K562 (cell line): ENCODE data around the gene UBE2I. TPM values are rescaled to one million over a fixed set of nuclear protein-coding genes. Genes with fewer than 3 reads are reported as not detected.
A peak's percentile ranks its signal among the peaks of the same experiment; 100 is the strongest.

Source experiments
- ATAC-seq: fragments of 200-7000 bp; cut with Tn5 transposase; 3 replicates; pipeline ENCODE4 v1.9.1; 2020; ENCODE audit warnings: moderate library complexity
- BruUV-seq: library from RNA; stranded (reverse); fragments of 400-500 nt; replicated peaks from 2 replicates; lab custom pipeline; 2021; lab: Mats Ljungman, UMichigan
- CTCF ChIA-PET: fragments of 300-600 bp; formaldehyde crosslinking; extraction: SDS; loops from one replicate; lab custom pipeline; 2021; ENCODE audit warnings: low intra/inter-chr PET ratio; lab: Yijun Ruan, JAX
- POLR2A ChIA-PET: fragments of 300-600, 350-650 bp; sonication (Branson Sonifier 250); formaldehyde crosslinking; extraction: SDS; loops from one replicate; lab custom pipeline; 2021; ENCODE audit warnings: antibody characterized with exemption, inconsistent platforms; lab: Yijun Ruan, JAX
- DNase-seq, 4 experiments: peaks; one replicate each; pipeline versions ENCODE4 v3.0.0 to v3.0.0-alpha.2; 2011 to 2018; ENCODE audit warnings: low spot score in 3 of 4, mixed read lengths in 3 of 4; ENCODE audit errors: extremely low read depth in 1 of 4
- FAIRE-seq: peaks from 2 replicates; lab custom pipeline; 2011; peaks lifted over from hg19 to GRCh38; lab: Jason Lieb, UNC
- H2AFZ ChIP-seq: 2 replicates; pipeline ENCODE4 v1.6.0; 2011; ENCODE audit warnings: low read depth, low read length, control low read depth, inconsistent platforms
- H3K27ac ChIP-seq: fragments of 200-600 bp; 3 replicates; pipeline ENCODE4 v1.8.0; 2011; ENCODE audit warnings: low read depth, mild to moderate bottlenecking, control low read depth, inconsistent platforms, low read length, moderate library complexity, mixed read lengths; ENCODE audit errors: extremely low read depth
- H3K27me3 ChIP-seq, 2 experiments: fragments of 300-600 bp in 1 of 2; 2 replicates in 1 of 2; 3 replicates in 1 of 2; pipeline versions ENCODE4 v1.6.0 to v1.8.0; 2011; ENCODE audit warnings: inconsistent platforms in 2 of 2, low read length in 2 of 2, mild to moderate bottlenecking in 1 of 2, mixed read lengths in 1 of 2, moderate library complexity in 1 of 2; ENCODE audit not compliant: control insufficient read depth in 2 of 2, insufficient read depth in 2 of 2
- H3K36me3 ChIP-seq: fragments of 300-600 bp; 3 replicates; pipeline ENCODE4 v1.8.0; 2011; ENCODE audit warnings: mild to moderate bottlenecking, low read length, inconsistent platforms; ENCODE audit not compliant: control insufficient read depth, insufficient read depth
- H3K4me1 ChIP-seq, 2 experiments: fragments of 200-600 bp in 1 of 2; replicated peaks in 1 of 2; 2 replicates in 1 of 2; 3 replicates in 1 of 2; pipeline versions ENCODE4 v1.5.1 to v1.8.0; 2011; ENCODE audit warnings: inconsistent platforms in 2 of 2, low read length in 2 of 2, mild to moderate bottlenecking in 1 of 2, mixed read lengths in 1 of 2, moderate library complexity in 1 of 2; ENCODE audit not compliant: control insufficient read depth in 2 of 2, insufficient read depth in 2 of 2
- H3K4me2 ChIP-seq: 2 replicates; pipeline ENCODE4 v1.6.1; 2011; ENCODE audit warnings: low read length, control low read depth, inconsistent platforms, mixed read lengths; ENCODE audit not compliant: insufficient read depth
- H3K4me3 ChIP-seq: fragments of 200-600 bp; sonication (generic), shearing (Covaris generic); 2 replicates; pipeline ENCODE4 v1.5.1; 2016; ENCODE audit warnings: control low read depth, inconsistent platforms
- H3K79me2 ChIP-seq: fragments of 200-600 bp; 3 replicates; pipeline ENCODE4 v1.8.0; 2011; ENCODE audit warnings: low read length, inconsistent platforms; ENCODE audit not compliant: control insufficient read depth, insufficient read depth
- H3K9ac ChIP-seq, 2 experiments: 2 replicates each; pipeline versions ENCODE4 v1.6.0 to v1.6.1; 2011; ENCODE audit warnings: low read depth in 2 of 2, low read length in 2 of 2, control low read depth in 1 of 2, inconsistent platforms in 1 of 2, mild to moderate bottlenecking in 1 of 2, mixed read lengths in 1 of 2; ENCODE audit not compliant: insufficient read depth in 1 of 2
- H3K9me1 ChIP-seq: one replicate; pipeline ENCODE4 v1.6.0; 2011; ENCODE audit warnings: inconsistent platforms, mild to moderate bottlenecking, low read length, moderate library complexity; ENCODE audit not compliant: control insufficient read depth, insufficient read depth
- H3K9me3 ChIP-seq: replicated peaks from 2 replicates; pipeline ENCODE4 v1.5.1; 2011; ENCODE audit warnings: low read depth, low read length, inconsistent platforms; ENCODE audit not compliant: control insufficient read depth, insufficient read depth
- H4K20me1 ChIP-seq: replicated peaks from 2 replicates; pipeline ENCODE4 v1.6.1; 2011; ENCODE audit warnings: low read length, inconsistent platforms, mixed read lengths; ENCODE audit not compliant: control insufficient read depth, insufficient read depth
- CHD2 ChIP-seq: IDR thresholded peaks from 2 replicates; pipeline ENCODE4 v1.6.1; 2011; ENCODE audit warnings: low read depth, low read length
- GATA2 ChIP-seq: sonication (generic); formaldehyde crosslinking; IDR thresholded peaks from 2 replicates; pipeline ENCODE4 v1.4.0; 2020; ENCODE audit warnings: mild to moderate bottlenecking, missing genetic modification reagents
- IRF2 ChIP-seq: sonication (generic); formaldehyde crosslinking; IDR thresholded peaks from 2 replicates; pipeline ENCODE4 v1.8.1; 2022; ENCODE audit warnings: mild to moderate bottlenecking, missing genetic modification reagents
- MTA2 ChIP-seq: fragments of 450-650 bp; IDR thresholded peaks from 2 replicates; pipeline ENCODE4 v1.6.1; 2016; ENCODE audit warnings: low read depth
- NFE2 ChIP-seq: IDR thresholded peaks from 2 replicates; pipeline ENCODE4 v1.6.1; 2014; ENCODE audit warnings: antibody characterized with exemption, low read depth
- NR2F6 ChIP-seq: fragments of 450-650 bp; formaldehyde crosslinking; IDR thresholded peaks from 2 replicates; pipeline ENCODE4 v1.4.0; 2020; ENCODE audit warnings: mild to moderate bottlenecking
- POLR2G ChIP-seq: fragments of 200-400 bp; formaldehyde crosslinking; IDR thresholded peaks from 2 replicates; pipeline ENCODE4 v1.6.1; 2017; ENCODE audit warnings: low read depth, mild to moderate bottlenecking, antibody characterized with exemption, low read length, moderate library complexity
- RFX1 ChIP-seq: fragments of 450-650 bp; IDR thresholded peaks from 2 replicates; pipeline ENCODE4 v1.6.1; 2016; ENCODE audit warnings: mild to moderate bottlenecking, moderate library complexity
- SIN3A ChIP-seq, 2 experiments: fragments of 150-350 bp in 1 of 2; IDR thresholded peaks; 2 replicates each; pipeline ENCODE4 v1.6.1; 2011 to 2016; ENCODE audit warnings: borderline replicate concordance in 2 of 2, low read depth in 2 of 2, low read length in 2 of 2, mild to moderate bottlenecking in 2 of 2, moderate library complexity in 2 of 2; ENCODE audit not compliant: control insufficient read depth in 1 of 2
- SPI1 ChIP-seq: IDR thresholded peaks from 2 replicates; pipeline ENCODE4 v1.6.1; 2011; ENCODE audit warnings: low read depth, low read length, control low read depth, borderline replicate concordance
- SUPT5H ChIP-seq: fragments of 450-650 bp; IDR thresholded peaks from 2 replicates; pipeline ENCODE4 v1.6.1; 2016
- ZNF124 ChIP-seq: sonication (generic); formaldehyde crosslinking; IDR thresholded peaks from 2 replicates; pipeline ENCODE4 v1.8.1; 2022; ENCODE audit warnings: missing genetic modification reagents
- WGBS: fragments of 100-300 bp; shearing (Covaris generic); methylation state at CpG from one replicate; pipeline ENCODE4 v1.1.6; 2016; ENCODE audit warnings: low coverage, mixed read lengths; ENCODE audit not compliant: insufficient coverage; ENCODE audit errors: missing lambda C conversion rate; 5-methylcytosine and 5-hydroxymethylcytosine counted together
- in situ Hi-C: fragments of 300-500 bp; cut with MboI; formaldehyde crosslinking; loops from 4 replicates; pipeline ENCODE4 v1.15.0; 2018; ENCODE audit warnings: inconsistent platforms, mixed read lengths
- intact Hi-C: fragments of 100-400 bp; cut with micrococcal nuclease; formaldehyde crosslinking; loops from 2 replicates; pipeline ENCODE4 v1.14.2; 2022
- polyA plus RNA-seq, 8 experiments: library from polyadenylated mRNA; depleted of rRNA in 4 of 8; stranded (reverse) in 5 of 8; unstranded in 3 of 8; fragments of >200 nt; fragmentation: Nextera tagmentation in 2 of 8; fragmentation: Illumina TruSeq in 1 of 8; extraction: Ambion mirVana in 2 of 8; extraction: Trizol in 1 of 8; gene quantifications; 2 replicates each; pipeline versions ENCODE4 v1.2.1 to v1.2.3, GENCODE V29; 2011 to 2014; ENCODE audit warnings: inconsistent platforms in 1 of 8, missing spikeins in 1 of 8
- total RNA-seq, 7 experiments: library from RNA; depleted of rRNA in 6 of 7; stranded (reverse); fragments of >200 nt in 6 of 7; fragmentation: Illumina TruSeq in 2 of 7; extraction: Trizol in 2 of 7; gene quantifications; 2 replicates each; pipeline versions ENCODE4 v1.2.1 to v1.2.3, GENCODE V29; 2011 to 2021; ENCODE audit warnings: low replicate concordance in 1 of 7
- TF ChIP-seq, protein P1 (sequence below): fragments of 450-650 bp; formaldehyde crosslinking; IDR thresholded peaks from 2 replicates; pipeline ENCODE4 v1.4.0; 2020; ENCODE audit warnings: mild to moderate bottlenecking, moderate library complexity

Gene UBE2I
- total and polyA plus RNA-seq, 9 of the 15 experiments (the other 6 are each of a cell fraction or from before 2014, with no cell fraction given), result 36.6 to 254 (median 104) TPM

DNA sequence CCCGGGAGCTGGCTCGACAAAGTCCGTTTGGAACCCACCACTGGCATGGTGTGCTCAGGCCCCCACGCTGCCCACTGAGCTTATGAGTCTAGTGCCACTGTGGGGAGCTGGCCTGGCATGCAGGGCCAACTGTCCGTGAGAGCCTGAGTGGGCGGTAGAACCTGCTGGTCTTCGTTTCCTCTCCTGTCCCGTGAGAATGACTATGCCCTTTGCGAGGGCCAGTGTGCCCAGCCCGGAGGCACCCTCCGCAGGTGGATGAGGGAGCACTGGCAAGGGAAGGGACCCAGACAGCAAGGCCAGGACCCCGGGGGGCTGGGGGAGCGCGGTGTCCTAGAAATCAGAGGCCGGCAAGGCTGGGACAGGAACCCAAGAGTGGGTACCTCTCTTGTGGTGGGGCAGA is 27.2 kb downstream of the UBE2I start:
- TF ChIP-seq IRF2, result no peak
- TF ChIP-seq, protein P1, sequence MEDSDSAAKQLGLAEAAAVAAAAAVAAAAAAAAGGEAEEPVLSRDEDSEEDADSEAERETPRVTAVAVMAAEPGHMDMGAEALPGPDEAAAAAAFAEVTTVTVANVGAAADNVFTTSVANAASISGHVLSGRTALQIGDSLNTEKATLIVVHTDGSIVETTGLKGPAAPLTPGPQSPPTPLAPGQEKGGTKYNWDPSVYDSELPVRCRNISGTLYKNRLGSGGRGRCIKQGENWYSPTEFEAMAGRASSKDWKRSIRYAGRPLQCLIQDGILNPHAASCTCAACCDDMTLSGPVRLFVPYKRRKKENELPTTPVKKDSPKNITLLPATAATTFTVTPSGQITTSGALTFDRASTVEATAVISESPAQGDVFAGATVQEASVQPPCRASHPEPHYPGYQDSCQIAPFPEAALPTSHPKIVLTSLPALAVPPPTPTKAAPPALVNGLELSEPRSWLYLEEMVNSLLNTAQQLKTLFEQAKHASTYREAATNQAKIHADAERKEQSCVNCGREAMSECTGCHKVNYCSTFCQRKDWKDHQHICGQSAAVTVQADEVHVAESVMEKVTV (CRISPR knock-in tag), result no peak
- TF ChIP-seq, all 486 proteins: peak for 0

GRCh38 chr16:1337486-1337885 is 28.1 kb downstream of the UBE2I start:
- H3K4me3 ChIP-seq, result no peak overlapping the region
- intact Hi-C loops (no loop called here), in situ Hi-C loops (no loop called here)
- H3K36me3 ChIP-seq, result no peaks in the 10 kb centered on the region
- peaks cover 4 to 91% of the 10 kb centered on the region in 2 experiments; a peak in 4 of 5 replicates for H3K4me1 ChIP-seq
- no peaks in the 10 kb centered on the region for H3K9me1 ChIP-seq
- ChIA-PET CTCF (no interaction called here), POLR2A (interaction anchor here (1.2 kb wide), 1 partner anchor 14 kb away, joined by 4 read pairs; no protein-coding TSS in a partner anchor)
- no peaks in the 10 kb centered on the region for H3K79me2 ChIP-seq
- H3K27ac ChIP-seq, result no peak overlapping the region
- FAIRE-seq (no peak), ATAC-seq (no peak; the same call in 2 of the 3 replicates), DNase-seq (no peak)
- BruUV-seq, result no TSS peak
- 0 out of 2 replicates have a peak, but pooled peaks cover 12% of the 10 kb centered on the region for H4K20me1 ChIP-seq
- no peak overlapping the region for H2AFZ ChIP-seq
- H3K9ac ChIP-seq, result no peak overlapping the region
- peaks cover 6 to 19% of the 10 kb centered on the region in 2 experiments; a peak in 3 of 5 replicates for H3K27me3 ChIP-seq
- 24% methylated on average over 9 of the region's 9 CpGs for WGBS
- H3K9me3 ChIP-seq, result no peaks in the 10 kb centered on the region
- H3K4me2 ChIP-seq, result no peak overlapping the region
- no peak for TF ChIP-seq GATA2 (CRISPR knock-in tag)
- no peak for TF ChIP-seq NR2F6 (CRISPR knock-in tag)
- TF ChIP-seq ZNF124 (CRISPR knock-in tag), result no peak
- TF ChIP-seq SPI1, result 0 out of 2 replicates have a peak, but pooled peaks have one; percentile 5
- no peak for TF ChIP-seq NFE2
- TF ChIP-seq CHD2, result no peak
- no peak for TF ChIP-seq SIN3A (IDR thresholded peaks at IDR 0.05; ENCODE audit: borderline replicate concordance in 2 of 2, control insufficient read depth in 1 of 2, low read depth in 2 of 2, low read length in 2 of 2)
- no peak for TF ChIP-seq POLR2G
- TF ChIP-seq RFX1, result peak; percentile 92
- TF ChIP-seq MTA2, result no peak
- no peak for TF ChIP-seq SUPT5H

More for the DNA sequence above, 27.2 kb downstream of the UBE2I start:
- DNase-seq (no peak), ATAC-seq (no peak), FAIRE-seq (no peak)
- CTCF ChIA-PET, result no interaction called here
- POLR2A ChIA-PET, result interaction anchor here (1.4 kb wide), 1 partner anchor 10 kb away, joined by 8 read pairs; no protein-coding TSS in a partner anchor
- in situ Hi-C loops (no loop called here), intact Hi-C loops (no loop called here)
- no peaks in the 10 kb centered on the region for H3K9me1 ChIP-seq
- BruUV-seq, result no TSS peak
- no peak overlapping the region for H3K27ac ChIP-seq
- H3K4me3 ChIP-seq, result no peak overlapping the region
- H3K9ac ChIP-seq, result peak overlapping the region in 1 of 2 experiments; percentile 27; a peak in 1 of 4 replicates
- H3K9me3 ChIP-seq, result no peaks in the 10 kb centered on the region
- no peaks in the 10 kb centered on the region for H3K79me2 ChIP-seq
- peaks cover 6 to 19% of the 10 kb centered on the region in 2 experiments; a peak in 3 of 5 replicates for H3K27me3 ChIP-seq
- WGBS, result 13% methylated on average over 13 of the region's 15 CpGs
- no peaks in the 10 kb centered on the region for H3K36me3 ChIP-seq
- H2AFZ ChIP-seq, result no peak overlapping the region
- no peak overlapping the region for H3K4me2 ChIP-seq
- 0 out of 2 replicates have a peak, but pooled peaks cover 9% of the 10 kb centered on the region for H4K20me1 ChIP-seq
- peaks cover 12 to 91% of the 10 kb centered on the region in 2 experiments for H3K4me1 ChIP-seq
